GM12801 (cell line): Measurements from ENCODE around the gene UBAC2.

ENCODE experiments used
- CTCF ChIP-seq: IDR thresholded peaks from one replicate; pipeline ENCODE4 v1.5.1; 2011; ENCODE audit warnings: control low read depth; ENCODE audit not compliant: insufficient read length; ENCODE audit errors: extremely low read depth

UBAC2 gene

GRCh38 chr13:99393791-99394735 is 193.4 kb downstream of the UBAC2 start:
- no peak for TF ChIP-seq CTCF

- no peak for TF ChIP-seq CTCF
These were observed 194.8 kb downstream of the UBAC2 start for GRCh38 chr13:99395436-99395835.

DNA sequence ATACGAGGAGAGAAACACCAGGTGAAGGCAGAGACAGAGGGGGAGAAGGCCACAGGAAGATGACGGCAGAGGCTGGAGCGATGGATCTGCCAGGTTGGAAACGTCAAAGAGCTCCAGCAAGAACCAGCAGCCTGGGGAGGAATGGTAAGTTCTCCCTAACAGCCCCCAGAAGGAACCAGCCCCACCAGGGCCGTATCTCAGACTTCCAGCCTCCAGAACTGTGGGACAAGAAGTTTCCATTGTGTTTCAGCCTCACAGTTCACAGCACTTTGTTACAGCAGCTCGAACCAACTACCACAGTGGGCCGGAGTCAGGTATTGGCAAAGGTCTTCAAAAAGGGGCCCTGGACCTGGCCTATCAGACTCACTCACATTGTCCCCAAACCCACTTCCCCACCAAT is 195.8 kb downstream of the UBAC2 start:
- no peak for TF ChIP-seq CTCF

- TF ChIP-seq CTCF = no peak
These were observed 197.4 kb downstream of the UBAC2 start for GRCh38 chr13:99398071-99398470.

GRCh38 chr13:99398916-99399622 is 198.4 kb downstream of the UBAC2 start:
- no peak for TF ChIP-seq CTCF

- TF ChIP-seq CTCF = no peak
These were observed 198.9 kb downstream of the UBAC2 start for GRCh38 chr13:99399623-99399974.

GRCh38 chr13:99403458-99403971 is 202.9 kb downstream of the UBAC2 start:
- no peak for TF ChIP-seq CTCF
